Hematopoietic multipotent progenitor cell treated with erythropoietin and hydrocortisone succinate and interleukin-3 and kit ligand, for 6 days (in vitro differentiated cells): ENCODE measurements around the gene GLI2.

Experiments
- DNase-seq: peaks from one replicate; pipeline ENCODE4 v3.0.0-alpha.2; 2015

The GLI2 gene

DNA sequence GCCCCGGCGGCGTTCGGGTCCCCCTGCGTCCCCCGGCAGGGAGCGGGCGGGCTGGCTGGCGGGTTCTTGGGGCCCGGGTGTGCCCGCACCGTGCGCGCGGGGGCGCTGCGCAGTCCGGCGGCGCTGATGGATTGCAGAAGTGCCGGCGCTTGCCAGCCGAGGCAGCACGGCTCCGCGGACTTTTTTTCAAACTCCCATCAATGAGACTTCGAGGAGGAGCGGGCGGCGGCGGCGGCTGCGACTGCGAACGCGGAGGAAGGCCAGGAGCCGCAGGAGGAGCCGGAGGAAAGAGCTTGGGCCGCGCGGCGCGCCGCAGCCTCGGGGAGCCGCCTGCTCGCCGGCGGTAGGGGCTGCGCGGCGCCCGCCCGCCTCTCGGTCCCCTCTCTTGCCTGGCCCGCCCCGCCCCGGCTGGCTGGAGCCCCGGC lies at the start of gene GLI2:
GLI2 (plus strand) TSS at position 123 of the 425 bp plus-strand sequence. CDS start 61,453 bp downstream, outside the sequence.
- DNase-seq, result peak; percentile 77

- no peak for DNase-seq
These were observed 49.7 kb upstream of the GLI2 start for GRCh38 chr2:120685974-120686297.

DNA sequence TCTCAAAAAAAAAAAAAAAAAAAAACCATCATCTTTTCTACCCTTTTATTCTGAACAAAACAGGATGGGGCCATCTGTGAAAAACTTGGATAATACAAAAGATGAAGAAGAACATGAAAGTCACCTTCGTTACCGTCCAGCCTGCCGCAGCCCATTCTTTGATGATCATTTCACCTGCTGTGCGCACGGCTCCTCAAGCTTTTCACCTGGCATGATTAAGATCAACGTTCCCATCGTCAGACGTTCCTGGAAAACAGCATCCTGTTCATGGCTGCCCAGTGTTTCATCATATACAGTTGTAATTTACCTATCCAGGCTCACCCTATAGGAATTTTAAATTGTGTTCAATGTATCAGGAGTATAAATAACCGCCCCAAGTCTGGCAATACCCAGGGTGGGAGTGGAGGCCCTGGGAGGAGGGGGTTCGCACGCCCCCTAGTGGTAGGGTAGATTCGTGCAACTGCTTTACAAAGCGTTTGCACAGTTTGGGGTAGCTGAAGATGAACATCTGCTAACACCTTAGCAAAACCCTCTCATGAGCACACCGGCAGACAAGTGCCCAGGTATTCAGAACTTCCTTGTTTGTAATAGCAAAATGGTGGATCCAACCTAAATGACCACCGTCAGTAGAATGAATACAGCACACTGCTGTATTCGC lies 49.0 kb upstream of the GLI2 start:
- peak; percentile 27 for DNase-seq

DNA sequence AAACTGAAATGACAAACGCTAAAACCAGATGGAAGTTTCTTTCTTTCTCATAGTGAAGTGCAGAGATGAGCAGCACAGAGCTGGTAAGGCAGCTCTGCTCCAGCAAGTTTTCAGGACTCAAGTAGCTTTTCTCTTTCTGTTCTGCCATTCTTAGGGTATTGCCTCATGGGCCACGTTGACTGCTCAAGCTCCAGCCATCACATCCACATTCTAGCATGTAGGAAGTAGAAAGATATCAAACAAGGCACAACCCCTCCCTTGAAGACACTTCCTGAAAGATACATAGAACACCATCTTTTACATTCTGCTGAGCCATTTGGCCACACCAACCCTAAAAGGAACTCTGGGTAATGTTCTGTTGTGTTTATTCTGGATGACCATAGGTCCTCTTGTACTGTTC lies 48.5 kb upstream of the GLI2 start:
- no peak for DNase-seq

DNA sequence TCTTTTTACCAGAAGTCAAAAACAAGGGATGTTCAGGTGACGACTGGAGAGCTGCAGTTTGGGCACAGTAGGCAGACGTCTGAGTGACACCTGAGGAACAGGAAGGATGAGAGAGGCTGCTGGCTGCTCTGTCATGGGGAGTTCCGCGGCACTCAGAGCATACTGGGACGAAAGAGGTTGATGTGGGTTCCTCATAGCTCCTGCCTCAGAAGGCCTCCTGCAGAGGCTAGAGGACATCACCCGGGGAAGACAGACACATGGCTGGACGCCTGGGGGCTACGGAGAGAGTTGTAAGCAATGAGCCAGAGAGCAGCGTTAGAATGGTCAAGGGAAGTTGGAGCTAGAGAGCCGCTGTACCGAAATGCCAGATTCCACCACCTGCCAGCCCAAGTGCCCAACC lies 45.1 kb upstream of the GLI2 start:
- DNase-seq, result no peak

DNA sequence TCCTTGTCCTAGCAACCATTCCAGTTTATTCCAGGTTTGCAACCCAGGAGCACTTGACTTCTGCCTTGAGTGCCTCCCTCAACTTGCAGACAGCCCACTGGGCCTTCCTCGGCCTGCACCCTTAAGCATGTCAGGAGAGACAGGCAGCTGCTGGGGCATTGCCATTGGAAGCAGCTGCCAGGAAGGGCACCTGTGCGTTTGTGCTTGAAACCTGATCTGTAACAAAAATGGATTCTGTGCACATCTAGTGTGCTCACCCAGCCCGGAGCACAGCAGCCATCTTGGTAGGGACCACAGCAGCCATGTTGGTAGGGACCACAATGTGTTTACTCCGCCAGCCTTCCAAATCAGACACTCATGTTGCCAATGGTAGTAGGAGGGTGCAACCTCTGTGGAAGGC lies 44.3 kb upstream of the GLI2 start:
- DNase-seq, result no peak

GRCh38 chr2:120692691-120693090 lies 43.0 kb upstream of the GLI2 start:
- DNase-seq, result no peak

- no peak for DNase-seq
These were observed 42.5 kb upstream of the GLI2 start for GRCh38 chr2:120693121-120693520.

GRCh38 chr2:120694034-120694433 lies 41.6 kb upstream of the GLI2 start:
- DNase-seq, result no peak

DNA sequence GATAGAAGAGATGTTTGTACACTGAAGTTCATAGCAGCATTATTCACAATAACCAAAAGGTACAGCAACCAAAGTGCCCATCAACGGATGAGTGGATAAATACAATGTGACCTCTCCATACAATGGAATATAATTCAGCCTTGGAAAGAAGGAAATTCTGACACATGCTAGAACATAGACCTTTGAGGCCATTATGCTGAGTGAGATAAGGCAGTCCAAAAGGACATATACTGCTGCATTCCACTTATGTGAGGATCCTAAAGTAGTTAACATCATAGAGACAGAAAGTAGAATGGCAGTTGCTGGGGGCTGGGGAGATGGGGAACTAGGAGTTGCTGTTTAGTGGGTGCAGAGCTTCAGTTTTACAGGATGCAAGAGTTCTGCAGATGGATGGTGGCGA lies 38.2 kb upstream of the GLI2 start:
- DNase-seq, result no peak

- no peak for DNase-seq
These were observed 36.4 kb upstream of the GLI2 start for GRCh38 chr2:120699292-120699691.

DNA sequence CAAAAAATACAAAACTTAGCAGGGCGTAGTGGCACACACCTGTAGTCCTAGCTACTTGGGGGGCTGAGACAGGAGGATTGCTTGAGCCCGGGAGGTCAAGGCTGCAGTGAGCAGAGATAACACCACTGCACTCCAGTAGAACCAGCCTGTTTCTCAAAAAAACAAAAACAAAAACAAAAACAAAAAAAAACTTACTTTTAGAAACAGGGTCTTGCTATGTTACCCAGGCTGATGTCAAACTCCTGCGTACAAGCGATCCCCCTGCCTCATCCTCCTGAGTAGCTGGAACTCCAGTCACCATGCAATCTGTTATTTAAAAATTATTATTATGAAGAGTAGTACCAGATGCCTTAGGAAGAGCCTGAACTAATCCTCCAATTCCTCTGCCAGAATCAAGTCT lies 35.0 kb upstream of the GLI2 start:
- DNase-seq, result no peak

- no peak for DNase-seq
These were observed 34.6 kb upstream of the GLI2 start for GRCh38 chr2:120701096-120701495.

- DNase-seq, result no peak
These were observed 34.2 kb upstream of the GLI2 start for GRCh38 chr2:120701499-120701898.

- DNase-seq, result no peak
These were observed 33.6 kb upstream of the GLI2 start for GRCh38 chr2:120702061-120702460.

DNA sequence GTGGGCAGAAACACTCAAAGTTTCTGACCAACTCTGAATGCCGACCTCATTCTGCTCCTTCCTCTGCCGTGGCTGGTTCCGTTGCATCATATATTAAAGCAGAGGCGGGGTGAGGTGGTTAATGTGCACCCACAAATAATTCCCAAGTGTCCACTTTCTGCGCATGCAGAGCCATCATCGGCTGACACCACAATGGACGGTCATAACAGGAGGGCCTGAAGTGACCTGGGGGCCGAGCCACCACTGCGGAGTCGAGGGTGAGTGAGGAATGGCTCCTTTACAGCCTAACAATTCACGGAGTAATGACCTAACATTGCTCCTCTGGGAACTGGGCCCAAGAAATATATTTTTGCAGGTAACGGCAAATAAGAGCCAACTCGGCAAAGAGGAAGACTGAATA lies 32.9 kb upstream of the GLI2 start:
- DNase-seq, result no peak

GRCh38 chr2:120703330-120703994 lies 32.2 kb upstream of the GLI2 start:
- DNase-seq, result no peak

GRCh38 chr2:120704696-120705095 lies 31.0 kb upstream of the GLI2 start:
- no peak for DNase-seq

DNA sequence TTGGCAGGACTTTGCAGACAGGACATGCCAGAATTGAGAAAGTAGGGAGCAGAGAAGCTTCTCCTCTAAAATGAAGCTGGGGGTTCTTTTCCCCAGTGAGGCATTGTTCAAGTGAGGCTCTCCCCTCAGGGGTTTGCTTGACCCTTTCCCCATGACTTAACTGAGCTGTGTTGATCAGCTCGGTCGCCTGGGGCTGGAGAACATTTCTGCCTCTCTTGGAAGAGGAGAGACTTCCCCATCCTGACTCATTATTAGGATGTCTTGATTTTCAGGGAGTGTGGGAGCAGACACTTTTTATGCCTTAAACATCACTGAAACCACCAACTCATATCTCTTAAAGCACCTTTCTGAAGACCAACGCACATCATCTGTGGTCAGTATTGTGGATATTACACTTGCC lies 27.9 kb upstream of the GLI2 start:
- DNase-seq, result no peak

DNA sequence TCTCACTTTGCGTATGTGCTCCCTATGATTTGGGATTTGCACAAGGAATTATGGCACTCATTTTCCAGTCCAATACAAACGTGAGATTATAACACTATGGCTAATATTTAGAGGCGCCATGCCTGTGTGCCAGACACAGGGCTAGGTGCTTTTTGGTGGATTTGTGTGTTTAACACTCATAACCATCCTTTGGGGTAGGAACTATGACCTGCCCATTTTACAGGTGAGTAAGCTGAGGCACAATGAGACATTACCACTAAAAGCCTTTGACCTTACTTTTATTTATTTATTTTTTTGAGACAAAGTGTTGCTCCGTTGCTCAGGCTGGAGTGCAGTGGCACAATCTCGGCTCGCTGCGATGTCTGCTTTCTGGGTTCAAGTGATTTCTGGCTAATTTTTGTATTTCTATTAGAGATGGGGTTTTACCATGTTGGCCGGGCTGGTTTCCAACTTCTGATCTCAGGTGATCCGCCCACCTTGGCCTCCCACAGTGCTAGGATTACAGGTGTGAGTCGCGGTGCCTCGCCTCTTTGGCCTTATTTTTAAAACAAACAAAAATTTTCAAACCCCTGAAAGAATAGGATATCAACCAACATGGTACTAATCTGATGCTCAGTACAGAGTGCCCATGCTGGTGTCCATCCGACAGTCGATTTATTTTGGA lies 26.6 kb upstream of the GLI2 start:
- DNase-seq, result no peak

DNA sequence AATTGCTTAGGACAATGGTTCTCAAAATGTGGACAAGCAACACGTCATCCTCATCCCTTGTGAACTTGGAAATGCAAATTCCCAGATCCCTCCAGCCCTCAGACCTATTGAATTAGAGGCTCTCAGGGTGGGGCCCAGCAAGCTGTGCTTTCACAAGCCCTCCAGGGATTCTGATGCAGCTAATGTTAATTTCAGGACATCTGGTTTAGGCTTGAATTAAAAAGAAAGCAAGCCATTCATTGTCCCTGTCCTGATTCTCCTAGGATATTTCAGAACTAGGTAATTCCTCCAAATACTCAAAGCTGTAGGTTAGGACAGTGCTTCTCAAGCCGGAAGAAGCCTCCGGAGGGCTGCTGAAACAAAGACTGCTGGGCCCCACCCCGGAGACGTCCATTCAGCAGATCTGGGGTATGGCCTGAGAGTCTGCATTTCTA lies 26.0 kb upstream of the GLI2 start:
- DNase-seq, result no peak

DNA sequence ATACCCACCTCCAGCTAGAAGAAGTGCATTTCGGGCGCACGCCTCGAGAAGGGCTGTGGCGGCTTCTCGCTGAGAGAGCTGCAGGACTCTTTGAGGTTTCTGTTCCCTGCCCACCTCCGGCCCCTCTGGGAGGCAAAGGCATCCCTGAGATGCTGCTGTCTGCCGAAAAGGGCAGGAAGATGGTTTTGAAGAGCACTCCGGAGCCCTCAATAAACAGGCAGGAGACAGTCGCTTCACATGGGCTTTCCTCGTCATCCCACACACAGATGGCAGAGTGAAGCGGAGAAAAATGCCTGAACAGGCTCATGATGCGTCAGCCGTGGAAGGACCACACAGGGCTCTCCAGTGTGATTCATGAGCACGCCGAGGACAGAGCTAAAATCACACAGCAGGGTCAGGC lies 25.4 kb upstream of the GLI2 start:
- no peak for DNase-seq

- DNase-seq, result no peak
These were observed 24.0 kb upstream of the GLI2 start for GRCh38 chr2:120711694-120712093.

GRCh38 chr2:120712180-120712681 lies 23.4 kb upstream of the GLI2 start:
- peak; percentile 11 for DNase-seq
